Left cardiac atrium (tissue), 4 donors: ENCODE data around the gene LRP1B. TPM values are rescaled to one million over a fixed set of nuclear protein-coding genes. Genes with fewer than 3 reads are reported as not detected.

Source experiments
- ATAC-seq, 2 donors: fragments of 200-7000 bp; cut with Tn5 transposase; one replicate each; pipeline ENCODE4 v1.9.1; 2020; ENCODE audit warnings: mild to moderate bottlenecking in 2 of 2, moderate library complexity in 2 of 2
- DNase-seq: peaks from one replicate; pipeline ENCODE4 v3.0.0-alpha.2; 2020
- intact Hi-C, 2 donors: fragments of 100-400 bp; cut with DNase I; formaldehyde crosslinking; loops; one replicate each; pipeline versions ENCODE4 v1.14.1 to v1.15.1; 2022 to 2023
- total RNA-seq, 2 donors: library from RNA; stranded (reverse); fragmentation: NEBNext Ultra II Directional; extraction: Animal tissue kit (Norgen Biotek cat#: 25700); gene quantifications; one replicate each; pipeline ENCODE4 v1.2.1, GENCODE V29; 2021
- donor health status: DM: no; HTN: yes; CAD: no.
- donor health status: DM: no; HTN: yes; CAD: no; lungs with severe emphysema.
- donor health status: DM: yes; HTN: yes; CAD: no.
- donor health status: Dilated cardiomyopathy.

LRP1B gene
- total RNA-seq, 2 donors from 2014 or later: 1.2 TPM

GRCh38 chr2:141513853-141514252 is 617.0 kb downstream of the LRP1B start:
- no peak for DNase-seq
- intact Hi-C loops: no loop called here

GRCh38 chr2:141508806-141509595 is 621.8 kb downstream of the LRP1B start:
- no peak for DNase-seq
- intact Hi-C loops: no loop called here
- no peak for ATAC-seq

More at GRCh38 chr2:141513853-141514252, 617.0 kb downstream of the LRP1B start:
- ATAC-seq: no peak

GRCh38 chr2:141508086-141508752 is 622.6 kb downstream of the LRP1B start:
- intact Hi-C loops: no loop called here
- ATAC-seq (no peak), DNase-seq (no peak)

GRCh38 chr2:141506135-141506534 is 624.7 kb downstream of the LRP1B start:
- DNase-seq (no peak), ATAC-seq (no peak)
- intact Hi-C loops: no loop called here

- ATAC-seq: no peak
- intact Hi-C loops: no loop called here
- DNase-seq: no peak
Observed at GRCh38 chr2:141501752-141502151, 629.1 kb downstream of the LRP1B start.

- intact Hi-C loops: no loop called here
- ATAC-seq (no peak), DNase-seq (no peak)
Observed at GRCh38 chr2:141499123-141499522, 631.7 kb downstream of the LRP1B start.

- intact Hi-C loops: no loop called here
- DNase-seq (no peak), ATAC-seq (no peak)
Observed at GRCh38 chr2:141498561-141498960, 632.3 kb downstream of the LRP1B start.

- ATAC-seq (no peak), DNase-seq (no peak)
- intact Hi-C loops: no loop called here
Observed at GRCh38 chr2:141497272-141497671, 633.5 kb downstream of the LRP1B start.

GRCh38 chr2:141496810-141497209 is 634.0 kb downstream of the LRP1B start:
- intact Hi-C loops: no loop called here
- ATAC-seq (no peak), DNase-seq (no peak)

GRCh38 chr2:141493936-141494335 is 636.9 kb downstream of the LRP1B start:
- intact Hi-C loops: no loop called here
- ATAC-seq (no peak), DNase-seq (no peak)

GRCh38 chr2:141492816-141493215 is 638.0 kb downstream of the LRP1B start:
- ATAC-seq: no peak
- intact Hi-C loops: no loop called here

GRCh38 chr2:141490886-141491285 is 639.9 kb downstream of the LRP1B start:
- ATAC-seq: no peak
- no peak for DNase-seq
- intact Hi-C loops: no loop called here

More at GRCh38 chr2:141492816-141493215, 638.0 kb downstream of the LRP1B start:
- DNase-seq: no peak

GRCh38 chr2:141482697-141483096 is 648.1 kb downstream of the LRP1B start:
- intact Hi-C loops: no loop called here
- DNase-seq (no peak), ATAC-seq (no peak)

- DNase-seq: no peak
- ATAC-seq: no peak
- intact Hi-C loops: no loop called here
Observed at GRCh38 chr2:141475801-141476200, 655.0 kb downstream of the LRP1B start.

- intact Hi-C loops: no loop called here
- ATAC-seq: no peak
- DNase-seq: no peak
Observed at GRCh38 chr2:141468761-141469160, 662.1 kb downstream of the LRP1B start.

- ATAC-seq: no peak
- DNase-seq: no peak
- intact Hi-C loops: no loop called here
Observed at GRCh38 chr2:141467331-141467730, 663.5 kb downstream of the LRP1B start.

- ATAC-seq (no peak), DNase-seq (no peak)
- intact Hi-C loops: no loop called here
Observed at GRCh38 chr2:141464995-141465394, 665.8 kb downstream of the LRP1B start.

GRCh38 chr2:141458351-141458750 is 672.5 kb downstream of the LRP1B start:
- intact Hi-C loops: no loop called here
- DNase-seq (no peak), ATAC-seq (no peak)

- no peak for DNase-seq
- ATAC-seq: no peak
- intact Hi-C loops: no loop called here
Observed at GRCh38 chr2:141455877-141456276, 674.9 kb downstream of the LRP1B start.

- intact Hi-C loops: no loop called here
- no peak for DNase-seq
Observed at GRCh38 chr2:141455211-141455826, 675.5 kb downstream of the LRP1B start.

More at GRCh38 chr2:141455211-141455826, 675.5 kb downstream of the LRP1B start:
- ATAC-seq: no peak
